NCI-H2081 treated with DMSO at 0.1 percent for 48 hours (cell line): ENCODE results near the gene EDARADD.
"Not testable (repeated sequence)": the region's sequence is repeated elsewhere in the genome, so short reads cannot be mapped to it uniquely, and the experiment has no call there.

ENCODE experiments used
- DNase-seq: peaks from one replicate; lab custom pipeline; 2025; lab: John Stamatoyannopoulos, UW

EDARADD gene

DNA sequence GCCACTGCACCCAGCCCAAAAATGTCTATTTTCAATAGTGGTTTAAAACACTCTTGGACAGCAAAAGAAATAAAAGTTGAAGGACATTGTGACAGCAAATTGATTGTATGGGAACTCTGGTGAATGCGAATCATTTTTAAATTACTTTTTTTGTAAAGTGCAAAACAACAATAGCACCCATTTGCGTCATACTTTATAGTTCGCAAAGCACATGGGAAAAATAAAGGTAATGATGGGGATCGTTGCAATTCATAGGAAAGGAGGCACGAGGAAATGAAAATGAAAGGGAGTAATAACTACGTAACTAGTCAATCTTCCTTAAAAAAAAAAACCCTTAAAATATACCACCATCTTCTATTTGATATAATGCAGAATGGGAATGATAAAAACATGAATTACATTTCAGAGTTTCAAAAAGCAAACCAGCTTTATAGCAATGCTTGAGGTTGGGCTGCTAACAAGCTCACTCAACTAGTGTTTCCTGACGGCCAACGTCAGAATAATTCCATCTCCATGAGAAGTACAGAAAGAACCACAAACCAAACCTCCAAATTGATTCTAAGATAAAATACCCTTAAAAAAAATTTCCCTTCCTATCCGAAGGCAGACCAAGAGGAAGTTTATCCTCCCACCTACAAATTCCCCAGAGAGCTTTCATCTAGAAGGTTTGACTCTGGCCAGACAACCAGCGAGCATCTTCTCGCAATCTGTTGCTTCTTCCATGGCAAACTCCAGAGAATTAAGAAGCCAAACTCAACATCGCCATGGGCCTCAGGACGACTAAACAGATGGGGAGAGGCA, at the start of gene EDARADD:
TSS of gene EDARADD (plus strand) at position 606 of the 801 bp plus-strand sequence. CDS start at position 765, 159 bp downstream.
- no peak for DNase-seq

DNA sequence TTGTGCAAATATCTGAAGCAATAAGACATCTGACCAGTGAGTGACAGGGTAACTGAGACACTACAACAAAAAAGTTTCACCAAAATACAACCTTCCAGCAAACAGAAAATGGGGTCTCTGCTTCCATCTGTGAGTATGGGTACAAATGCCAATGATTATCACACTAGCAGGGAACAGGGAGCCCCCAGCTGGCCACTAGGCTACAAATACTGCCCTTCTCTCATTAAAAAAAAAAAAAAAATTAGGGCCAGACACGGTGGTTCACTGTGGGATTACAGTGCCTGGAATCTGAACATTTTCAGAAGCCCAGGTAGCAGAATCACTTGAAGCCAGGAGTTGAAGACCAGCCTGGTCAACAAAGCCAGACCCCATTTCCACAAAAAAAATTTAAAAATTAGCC, 48.4 kb upstream of the EDARADD start:
- no peak for DNase-seq

DNA sequence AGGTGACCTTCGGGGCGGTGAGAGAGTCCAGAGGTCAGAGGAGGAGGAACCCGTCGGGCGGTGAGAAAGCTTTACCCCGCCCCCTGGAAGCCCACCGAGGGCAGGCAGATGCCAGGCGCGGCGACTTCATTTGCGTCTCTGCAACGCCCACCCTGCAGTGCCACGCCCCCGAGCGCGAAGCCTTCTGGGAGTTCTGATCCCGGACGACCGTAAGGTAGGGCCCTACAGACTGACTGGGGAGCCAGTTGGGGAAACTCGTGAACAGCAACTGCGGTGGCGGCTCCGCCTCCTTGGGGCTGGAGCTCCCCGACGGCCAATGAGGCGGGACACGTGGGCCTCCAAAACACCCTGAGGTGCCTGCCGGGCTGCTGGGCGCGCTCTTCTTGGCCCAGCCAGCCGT, 46.0 kb upstream of the EDARADD start:
- DNase-seq, result no peak

DNA sequence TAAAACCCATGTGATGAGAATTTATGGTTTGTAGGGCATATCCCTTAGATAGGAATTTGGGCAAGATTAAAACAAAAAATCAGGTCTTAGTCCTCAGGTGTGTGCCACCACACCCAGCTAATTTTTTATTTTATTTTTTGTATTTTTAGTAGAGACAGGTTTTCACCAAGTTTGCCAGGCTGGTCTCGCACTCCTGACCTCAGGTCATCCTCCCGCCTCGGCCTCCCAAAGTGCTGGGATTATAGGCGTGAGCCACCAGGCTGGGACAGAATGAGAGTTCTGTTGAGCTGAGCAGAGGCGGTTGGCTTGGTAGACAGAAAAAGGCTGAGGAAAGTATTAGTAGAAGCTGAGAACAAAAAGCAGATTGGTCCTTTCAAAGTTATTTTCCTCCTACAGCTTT, 43.8 kb upstream of the EDARADD start:
- DNase-seq, result no peak

DNA sequence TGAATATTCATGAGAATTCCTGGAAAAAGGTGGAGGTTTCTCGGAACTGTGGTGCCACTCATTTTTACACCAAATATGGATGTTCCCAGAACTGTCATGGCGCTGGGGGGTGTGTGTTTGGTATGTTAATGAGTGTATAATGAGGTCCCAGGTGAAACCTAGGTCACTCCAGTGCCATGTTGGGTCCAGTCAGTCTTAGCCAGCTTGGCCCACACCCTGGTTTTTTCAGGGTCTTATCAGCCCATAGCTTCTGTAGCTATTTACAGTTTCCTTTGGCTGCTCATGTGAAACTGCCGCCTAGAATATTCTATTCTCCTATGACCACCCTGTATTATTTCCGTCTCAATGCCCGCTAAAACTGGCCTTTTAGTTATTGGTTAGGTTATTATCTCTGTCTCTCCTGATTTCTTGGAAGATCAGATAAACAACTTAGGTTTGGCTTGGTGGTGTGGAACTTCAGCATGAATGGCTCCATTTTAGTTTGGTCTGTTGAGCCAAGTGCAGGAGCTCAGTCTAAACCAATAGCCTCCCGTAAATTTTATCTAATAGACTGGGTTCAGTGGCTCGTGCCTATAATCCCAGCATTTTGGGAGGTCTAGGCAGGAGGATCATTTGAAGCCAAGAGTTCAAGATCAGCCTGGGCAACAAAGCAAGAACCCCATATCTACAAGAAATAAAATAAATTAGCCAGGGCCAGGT, 42.1 kb upstream of the EDARADD start:
- no peak for DNase-seq

DNA sequence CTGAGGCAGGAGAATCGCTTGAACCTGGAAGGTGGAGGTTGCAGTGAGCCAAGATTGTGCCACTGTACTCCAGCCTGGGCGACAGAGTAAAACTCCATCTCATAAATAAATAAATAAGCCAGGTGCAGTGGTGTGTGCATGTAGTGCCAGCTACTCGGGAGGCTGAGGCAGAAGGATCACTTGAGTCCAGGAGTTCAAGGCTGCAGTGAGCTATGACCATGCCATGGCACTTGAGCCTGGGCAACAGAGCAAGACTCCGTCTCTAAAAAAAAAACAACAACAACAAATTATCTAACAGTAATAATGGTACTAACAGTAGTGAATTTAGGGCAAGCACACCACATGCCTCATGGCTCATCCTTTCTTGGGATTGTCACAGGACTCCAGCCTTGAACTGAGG, 41.3 kb upstream of the EDARADD start:
- DNase-seq, result not testable (repeated sequence)

DNA sequence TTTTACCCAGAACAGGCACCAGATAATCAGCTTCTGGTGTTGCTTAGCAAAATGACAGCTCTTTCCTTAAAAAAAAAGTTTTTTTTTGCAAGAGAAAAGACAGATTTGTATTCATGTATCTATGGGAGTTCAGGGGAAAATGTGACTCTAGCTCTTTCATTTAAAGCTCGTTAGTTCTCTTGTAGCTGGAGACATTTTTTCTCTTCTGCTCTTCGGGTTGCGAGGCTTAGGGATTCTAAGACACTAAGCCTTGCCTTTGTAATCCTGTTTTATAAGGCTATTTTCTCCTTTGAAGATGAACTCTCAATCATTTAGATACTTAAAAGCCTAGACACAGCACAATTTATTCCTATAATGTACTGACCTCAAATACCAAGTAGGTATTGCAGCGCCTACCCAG, 40.3 kb upstream of the EDARADD start:
- no peak for DNase-seq

DNA sequence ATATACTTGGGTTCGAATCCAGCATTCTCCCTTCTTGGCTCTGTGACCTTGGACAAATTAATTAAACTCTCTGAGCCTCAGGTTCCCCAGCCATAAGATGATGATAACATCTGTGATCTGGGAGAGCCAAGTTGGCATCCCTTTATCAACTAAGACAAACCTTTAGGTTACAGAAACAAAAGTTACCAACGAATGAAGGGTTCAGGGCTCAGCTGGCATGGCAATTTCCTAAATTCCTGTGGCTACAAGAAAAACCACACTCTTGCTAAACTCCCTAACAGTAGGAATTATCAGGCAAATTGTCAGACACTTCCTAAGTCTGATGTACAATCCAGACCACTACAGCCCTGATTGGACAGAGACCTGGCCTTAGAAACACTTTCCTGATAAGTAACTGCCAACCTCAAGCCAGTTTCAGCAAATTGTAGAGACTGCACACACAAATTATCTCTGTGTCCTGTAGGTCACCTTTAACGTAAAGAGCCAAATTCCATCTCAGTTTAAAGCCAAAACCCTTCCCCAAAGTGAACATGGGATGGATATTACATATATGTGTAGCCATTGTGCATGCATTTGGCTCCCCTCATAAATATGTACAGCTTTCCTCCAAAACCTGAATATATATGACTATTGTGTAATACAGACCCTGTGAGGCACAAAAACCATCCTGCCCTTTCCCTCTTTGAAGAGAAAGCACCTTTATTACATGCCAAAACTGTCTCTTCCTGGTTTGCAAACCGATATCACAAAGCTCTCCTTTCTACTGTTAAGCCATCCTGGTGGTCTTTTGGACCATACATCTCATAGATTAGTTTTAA, 39.5 kb upstream of the EDARADD start:
- DNase-seq, result no peak

DNA sequence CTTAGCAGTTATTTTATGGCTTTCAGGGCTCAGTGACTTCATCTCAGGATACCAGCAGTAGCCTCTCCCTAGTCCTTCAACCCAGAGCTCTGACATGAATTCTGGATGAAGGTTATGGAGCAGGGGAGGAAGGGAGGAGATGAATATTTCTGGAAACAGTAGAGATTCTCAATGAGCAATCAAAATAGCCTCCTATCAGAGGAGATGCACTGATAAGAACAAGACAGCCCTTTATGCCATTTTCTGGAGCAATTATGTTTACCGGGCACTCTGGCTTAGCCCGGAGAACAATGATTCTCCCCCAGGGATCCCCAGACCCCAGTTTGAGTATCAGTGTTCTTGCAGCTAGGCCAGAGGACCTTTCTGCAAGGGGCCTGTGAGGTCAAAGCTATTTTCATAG, 37.9 kb upstream of the EDARADD start:
- no peak for DNase-seq

DNA sequence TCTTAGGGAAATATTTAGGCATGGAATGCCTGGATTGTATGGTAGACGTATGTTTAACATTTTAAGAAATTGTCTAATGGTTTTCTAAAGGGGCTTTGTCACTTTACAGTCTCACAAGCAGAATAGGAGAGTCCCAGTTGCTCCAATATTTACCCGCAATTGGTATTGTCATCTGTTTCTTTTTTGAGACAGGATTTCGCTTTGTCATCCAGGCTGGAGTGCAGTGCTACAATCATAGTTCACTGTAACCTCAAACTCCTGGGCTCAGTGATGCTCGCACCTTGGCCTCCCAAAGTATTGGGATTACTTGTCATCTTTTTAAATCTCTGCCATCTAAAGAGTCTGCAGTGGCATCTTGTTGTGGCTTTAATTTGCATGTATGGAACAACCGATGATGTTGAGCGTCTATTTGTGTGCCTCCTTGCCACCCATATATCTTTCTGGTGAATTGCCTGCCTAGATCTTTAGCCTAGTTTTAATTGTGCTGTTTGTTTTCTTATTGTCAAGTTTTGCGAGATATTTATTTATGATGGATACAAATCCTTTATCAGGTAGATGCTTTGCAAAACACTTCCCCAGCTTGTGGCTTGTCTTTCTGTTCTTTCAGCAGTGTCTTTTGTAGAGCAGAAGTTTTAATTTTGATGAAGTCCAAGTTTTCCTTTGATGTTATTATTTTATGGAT, 32.0 kb upstream of the EDARADD start:
- no peak for DNase-seq

DNA sequence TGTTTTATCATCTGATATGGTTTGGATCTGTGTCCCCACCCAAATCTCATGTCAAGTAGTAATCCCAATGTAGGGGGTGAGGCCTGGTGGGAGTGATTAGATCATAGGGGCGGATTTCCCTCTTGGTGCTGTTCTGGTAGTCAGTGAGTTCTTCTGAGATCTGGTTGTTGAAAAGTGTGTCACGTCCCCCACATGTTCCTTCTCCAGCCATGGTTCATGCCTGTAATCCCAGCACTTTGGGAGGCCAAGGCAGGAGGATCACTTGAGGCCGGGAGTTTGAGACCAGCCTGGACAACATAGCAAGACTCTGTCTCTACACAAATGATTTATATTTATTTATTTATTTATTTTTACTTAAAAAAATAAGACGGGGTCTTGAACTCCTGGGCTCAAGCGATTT, 30.8 kb upstream of the EDARADD start:
- no peak for DNase-seq

DNA sequence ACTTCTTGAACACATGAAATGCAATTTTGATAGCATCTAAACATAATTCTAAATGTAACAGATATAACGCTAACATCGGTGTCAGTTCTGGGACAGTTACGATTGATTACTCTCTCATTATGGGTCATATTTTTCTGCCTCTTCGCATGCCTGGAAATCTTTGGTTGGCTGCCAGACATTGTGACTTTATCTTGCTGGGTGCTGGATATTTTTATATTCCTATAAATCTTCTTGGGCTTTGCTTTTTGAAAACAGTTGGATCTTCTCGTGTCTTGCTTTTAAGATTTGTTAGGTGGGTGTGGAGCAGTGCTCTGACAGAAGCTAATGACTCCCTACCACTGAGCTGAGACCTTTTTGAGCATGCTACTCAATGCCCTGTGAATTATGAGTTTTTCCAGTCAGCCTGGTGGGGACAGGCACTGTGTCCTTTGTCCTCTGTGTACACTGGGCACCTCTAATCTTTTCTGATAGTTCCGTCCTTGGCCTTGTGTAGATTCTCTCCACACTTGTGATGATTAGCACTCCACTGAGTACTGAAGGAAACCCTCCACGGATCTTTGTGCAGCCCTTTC, 28.0 kb upstream of the EDARADD start:
- DNase-seq, result no peak

DNA sequence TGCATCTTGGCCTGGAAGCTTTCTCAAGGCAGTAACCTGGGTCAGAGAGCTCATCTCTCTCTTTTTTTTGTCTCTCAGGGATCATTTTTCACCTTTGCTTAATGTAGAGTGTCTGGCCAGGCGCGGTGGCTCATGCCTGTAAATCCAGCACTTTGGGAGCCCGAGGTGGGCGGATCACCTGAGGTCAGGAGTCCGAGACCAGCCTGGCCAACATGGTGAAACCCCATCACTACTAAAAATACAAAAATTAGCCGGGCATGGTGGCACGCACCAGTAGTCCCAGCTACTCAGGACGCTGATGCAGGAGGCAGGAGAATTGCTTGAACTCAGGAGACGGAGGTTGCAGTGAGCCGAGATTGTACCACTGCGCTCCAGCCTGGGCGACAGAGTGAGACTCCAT, 27.4 kb upstream of the EDARADD start:
- DNase-seq, result not testable (repeated sequence)

DNA sequence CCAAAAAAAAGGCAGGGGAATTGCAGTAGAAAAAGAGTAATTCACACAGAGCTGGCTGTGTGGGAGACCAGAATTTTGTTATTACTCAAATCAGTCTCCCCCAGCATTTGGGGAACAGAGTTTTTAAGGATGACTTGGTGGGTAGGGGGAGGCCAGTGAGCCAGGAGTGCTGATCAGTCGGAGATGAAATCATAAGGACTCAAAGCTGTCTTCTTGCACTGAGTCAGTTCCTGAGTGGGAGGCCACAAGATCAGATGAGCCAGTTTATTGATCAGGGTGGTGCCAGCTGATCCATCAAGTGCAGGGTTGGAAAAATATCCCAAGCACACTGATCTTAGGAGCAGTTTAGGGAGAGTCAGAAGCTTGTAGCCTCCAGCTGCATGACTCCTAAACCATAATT, 23.7 kb upstream of the EDARADD start:
- no peak for DNase-seq

DNA sequence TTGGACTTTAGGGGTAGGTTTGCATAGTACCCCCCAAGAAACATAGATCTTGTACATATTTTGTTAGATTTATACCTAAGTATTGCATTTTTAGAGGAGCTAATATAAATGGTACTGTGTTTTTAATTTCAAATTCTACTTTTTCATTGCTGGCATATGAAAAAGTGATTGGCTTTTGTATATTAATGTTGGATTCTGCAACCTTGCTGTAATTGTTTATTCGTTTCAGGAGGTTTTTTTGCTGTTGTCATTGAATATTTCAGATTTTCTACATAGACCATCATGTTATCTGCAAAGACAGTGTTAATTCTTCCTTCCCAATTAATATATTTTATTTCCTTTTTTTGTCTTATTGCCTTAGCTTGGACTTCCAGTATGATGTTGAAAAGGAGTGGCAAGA, 23.0 kb upstream of the EDARADD start:
- DNase-seq, result no peak

DNA sequence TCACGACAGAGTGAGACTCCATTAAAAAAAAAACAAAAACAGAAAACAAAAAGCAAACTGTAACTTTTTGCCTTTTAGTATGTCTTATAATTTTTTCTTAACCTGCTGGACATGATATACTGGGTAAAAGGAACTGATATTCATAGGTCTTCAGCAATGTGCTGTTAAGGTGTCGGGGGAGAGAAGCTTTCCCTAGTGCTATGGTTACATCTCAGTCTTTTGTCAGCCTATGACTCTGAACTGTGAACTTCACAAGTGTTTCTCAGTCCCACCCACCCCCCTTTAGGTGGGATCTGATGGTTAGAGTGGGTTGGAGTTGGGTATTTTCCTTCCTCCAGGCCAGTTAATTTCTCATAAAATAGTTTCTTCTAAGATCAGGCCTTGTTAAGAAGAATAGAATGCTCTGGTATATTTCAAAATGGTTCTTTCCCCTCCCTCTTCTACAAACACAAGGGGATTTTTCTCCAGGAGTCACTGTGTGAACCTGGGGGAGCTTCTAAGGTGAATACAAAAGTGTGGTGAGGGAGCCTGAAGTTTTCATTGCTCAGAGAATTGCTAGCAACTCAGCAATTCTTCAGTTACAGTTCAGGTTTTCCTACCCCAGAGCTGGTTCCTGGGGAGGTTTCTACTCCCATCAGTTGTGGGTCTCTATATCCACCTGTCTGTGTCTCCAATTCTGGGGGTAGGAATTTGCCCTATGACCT, 16.1 kb upstream of the EDARADD start:
- no peak for DNase-seq

DNA sequence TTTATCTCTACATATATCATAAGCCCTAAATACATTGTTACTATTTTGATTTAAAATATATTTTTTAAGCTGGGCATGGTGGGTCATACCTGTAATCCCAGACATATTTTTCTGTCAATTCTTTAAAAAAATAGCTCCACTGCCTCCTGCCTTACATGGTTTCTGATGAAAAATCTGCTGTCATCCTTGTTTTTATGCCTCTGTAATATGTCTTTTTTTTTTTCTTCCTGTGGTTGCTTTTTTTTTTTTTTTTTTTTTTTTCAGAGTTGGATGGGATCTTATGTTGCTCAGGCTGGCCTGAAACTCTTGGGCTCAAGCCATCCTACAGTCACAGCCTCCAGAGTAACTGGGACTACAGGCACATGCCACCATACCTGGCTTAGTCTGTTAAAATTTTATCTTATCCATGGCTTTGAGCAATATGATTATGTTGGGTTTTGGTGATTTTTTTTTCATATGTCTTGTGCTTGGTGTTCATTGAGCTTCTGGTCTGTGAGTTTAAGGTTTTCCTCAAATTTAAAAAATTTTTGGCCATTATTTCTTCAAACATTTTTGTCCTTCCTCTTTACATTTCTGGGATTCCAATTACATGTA, 12.4 kb upstream of the EDARADD start:
- no peak for DNase-seq

DNA sequence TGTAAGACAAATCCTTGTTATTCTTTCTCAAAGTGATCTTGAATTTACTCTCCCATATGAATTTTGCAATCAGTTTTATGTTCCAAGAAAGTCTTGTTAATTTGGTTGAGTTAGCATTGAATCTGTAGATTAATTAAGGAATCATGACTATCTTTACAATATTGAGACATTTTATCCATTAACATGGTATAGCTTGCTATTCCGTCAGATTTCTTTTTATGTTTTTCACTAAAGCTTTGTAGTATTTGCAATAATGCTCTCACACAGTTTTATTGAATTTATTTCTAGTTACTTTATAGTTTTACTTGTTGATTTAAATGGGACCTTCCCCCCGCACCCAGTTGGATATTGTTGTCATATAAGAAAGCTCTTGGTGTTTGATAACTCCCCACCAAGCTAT, 5.8 kb upstream of the EDARADD start:
- DNase-seq, result no peak

DNA sequence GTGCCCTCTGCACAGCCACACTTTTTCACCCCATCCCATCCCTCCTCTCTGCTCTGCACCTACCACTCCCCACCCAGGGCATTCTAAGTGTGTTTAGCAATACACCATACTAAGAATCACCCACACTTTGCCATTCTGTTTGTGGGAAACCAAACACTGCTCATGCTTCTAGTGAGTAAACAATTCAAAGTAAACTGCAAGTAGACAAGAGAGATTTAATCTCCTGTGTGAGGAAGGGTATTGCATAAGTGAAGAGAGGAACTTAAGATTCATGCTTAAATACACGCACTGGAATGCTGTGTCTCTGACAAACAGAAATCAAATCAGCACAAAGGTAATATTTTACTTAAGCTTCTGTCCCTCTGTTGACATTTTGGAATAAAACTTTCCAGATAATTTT, 4.8 kb upstream of the EDARADD start:
- DNase-seq, result no peak

DNA sequence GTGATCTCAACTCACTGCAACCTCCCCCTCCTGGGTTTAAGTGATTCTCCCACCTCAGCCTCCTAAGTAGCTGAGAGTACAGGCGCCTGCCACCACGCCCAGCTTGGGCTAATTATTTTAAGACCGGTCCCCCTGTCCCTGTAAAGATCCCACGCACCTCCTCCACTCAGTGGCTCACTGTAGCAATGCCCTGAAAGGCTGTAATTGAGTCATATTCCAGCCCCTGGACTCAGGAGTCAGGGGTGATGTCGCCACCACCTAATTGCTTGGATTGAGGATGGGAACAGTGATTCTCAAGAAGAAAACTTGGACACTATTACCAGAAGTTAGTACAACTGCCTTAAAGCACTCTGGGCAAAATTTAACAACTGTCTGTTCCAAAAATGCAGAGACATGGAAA, 3.1 kb upstream of the EDARADD start:
- no peak for DNase-seq

DNA sequence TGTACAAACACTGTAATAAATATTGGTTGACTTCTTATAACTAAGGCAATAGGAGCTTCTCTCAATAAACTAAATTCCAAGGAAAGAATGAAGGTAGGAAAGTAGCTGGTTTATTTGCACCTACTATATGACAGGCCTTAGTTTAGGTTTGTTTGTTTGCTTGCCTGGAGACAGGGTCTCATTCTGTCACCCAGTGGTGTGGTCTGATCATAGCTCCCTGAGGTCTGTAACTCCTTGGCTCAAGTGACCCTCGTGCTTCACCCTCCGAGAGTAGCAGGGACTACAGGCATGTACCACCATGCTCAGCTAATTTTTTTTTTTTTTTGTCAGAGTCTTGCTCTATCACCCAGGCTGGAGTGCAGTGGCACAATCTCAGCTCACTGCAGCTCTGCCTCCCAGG, 1.9 kb upstream of the EDARADD start:
- DNase-seq, result no peak
